Measurements from ENCODE around the gene ZNF487.
"Not testable (repeated sequence)": the region's sequence is repeated elsewhere in the genome, so short reads cannot be mapped to it uniquely, and the experiment has no call there.

Gene ZNF487

GRCh38 chr10:43430926-43431663 lies 5.8 kb upstream of the ZNF487 start:
- no peak for DNase-seq

- DNase-seq: peak in 2 of 56 donors; percentile 20 to 40
Measured at GRCh38 chr10:43437141-43437870, 395 bp downstream of the ZNF487 start.

- no peak for DNase-seq
Measured at GRCh38 chr10:43440463-43441134, 3.7 kb downstream of the ZNF487 start.

DNA sequence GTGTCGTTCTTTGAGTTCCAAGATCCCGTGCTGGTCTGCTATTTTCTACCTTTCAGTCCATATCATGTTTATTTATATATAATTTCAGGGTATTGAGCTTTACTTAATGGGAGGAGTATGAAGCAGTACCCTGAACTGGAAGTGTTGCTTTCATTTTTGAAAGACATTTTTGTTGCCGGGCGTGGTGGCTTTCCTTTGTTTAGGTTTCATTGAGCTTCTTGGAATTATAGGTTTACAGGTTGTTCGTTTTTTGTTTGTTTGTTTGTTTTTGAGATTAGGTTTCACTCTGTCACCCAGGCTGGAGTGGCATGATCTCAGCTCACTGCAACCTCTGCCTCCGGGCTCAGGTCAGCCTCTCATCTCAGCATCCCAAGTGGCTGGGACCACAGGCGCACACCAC lies 7.4 kb downstream of the ZNF487 start:
- DNase-seq: no peak

DNA sequence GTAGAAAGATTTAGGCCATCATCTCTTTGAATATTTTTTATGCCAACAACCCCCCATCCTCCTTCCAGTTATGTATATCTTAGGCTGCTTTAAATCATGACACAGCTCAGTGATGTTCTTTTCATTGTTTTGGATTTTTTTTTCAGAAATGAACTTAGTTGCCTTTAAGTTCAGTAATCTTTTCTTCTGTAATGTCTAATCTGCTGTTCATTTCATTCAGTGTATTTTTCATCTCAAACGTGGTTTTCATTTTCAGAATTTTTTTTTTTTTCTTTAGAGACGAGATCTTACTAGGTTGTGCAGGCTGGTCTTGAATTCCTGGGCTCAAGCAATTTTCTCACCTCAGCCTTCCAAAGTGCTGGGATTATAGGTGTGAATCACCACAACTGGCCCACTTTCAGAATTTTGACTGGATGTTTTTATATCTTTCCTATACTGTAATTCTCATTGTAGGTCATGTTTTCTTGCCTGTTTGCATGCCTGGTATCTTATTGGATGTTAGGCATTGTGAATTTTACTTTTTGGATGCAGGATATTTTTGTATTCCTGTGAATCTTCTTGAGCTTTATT lies 8.1 kb downstream of the ZNF487 start:
- DNase-seq: no peak

- not testable (repeated sequence) for DNase-seq
Measured at GRCh38 chr10:43446219-43447017, 9.5 kb downstream of the ZNF487 start.

DNA sequence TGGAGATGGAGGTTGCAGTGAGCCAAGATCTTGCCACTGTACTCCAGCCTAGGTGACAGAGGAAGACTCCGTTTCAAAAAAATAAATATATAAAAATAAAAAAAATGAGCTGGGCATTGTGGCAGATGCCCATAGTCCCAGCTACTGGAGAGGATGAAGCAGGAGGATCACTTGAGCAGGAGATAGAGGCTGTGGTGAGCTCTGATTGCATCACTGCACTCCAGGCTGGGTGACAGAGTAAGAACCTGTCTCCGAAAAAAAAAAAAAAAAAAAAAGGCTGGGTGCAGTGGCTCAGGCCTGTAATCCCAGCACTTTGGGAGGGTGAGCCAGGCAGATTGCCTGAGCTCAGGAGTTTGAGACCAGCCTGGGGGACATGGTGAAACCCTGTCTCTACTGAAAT lies 11.8 kb downstream of the ZNF487 start:
- DNase-seq: no peak

DNA sequence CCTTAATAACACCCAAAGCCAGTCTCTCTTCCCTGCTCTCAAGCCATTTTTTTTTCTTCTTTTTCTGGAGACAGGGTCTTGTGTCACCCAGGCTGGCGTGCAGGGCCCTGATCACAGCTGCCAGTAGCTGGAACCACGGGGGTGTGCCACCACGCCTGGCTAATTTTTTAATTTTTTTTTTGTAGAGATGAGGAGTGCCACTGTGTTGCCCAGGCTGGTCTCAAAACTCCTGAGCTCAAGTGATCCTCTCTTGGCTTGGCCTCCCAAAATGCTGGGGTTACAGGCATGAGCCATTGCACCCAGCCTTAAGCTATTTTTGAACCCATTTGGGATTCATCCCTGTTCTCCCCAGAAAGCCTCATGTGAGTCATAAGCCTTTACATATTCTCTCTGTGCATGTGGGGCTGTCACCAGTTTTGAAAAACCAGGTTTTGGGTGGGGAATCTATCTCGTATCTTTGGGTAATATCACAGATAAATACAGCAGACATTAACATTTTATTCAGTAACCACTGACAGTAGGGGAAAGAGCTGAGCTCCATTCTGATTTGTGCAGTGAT lies 15.5 kb downstream of the ZNF487 start:
- no peak for DNase-seq

DNA sequence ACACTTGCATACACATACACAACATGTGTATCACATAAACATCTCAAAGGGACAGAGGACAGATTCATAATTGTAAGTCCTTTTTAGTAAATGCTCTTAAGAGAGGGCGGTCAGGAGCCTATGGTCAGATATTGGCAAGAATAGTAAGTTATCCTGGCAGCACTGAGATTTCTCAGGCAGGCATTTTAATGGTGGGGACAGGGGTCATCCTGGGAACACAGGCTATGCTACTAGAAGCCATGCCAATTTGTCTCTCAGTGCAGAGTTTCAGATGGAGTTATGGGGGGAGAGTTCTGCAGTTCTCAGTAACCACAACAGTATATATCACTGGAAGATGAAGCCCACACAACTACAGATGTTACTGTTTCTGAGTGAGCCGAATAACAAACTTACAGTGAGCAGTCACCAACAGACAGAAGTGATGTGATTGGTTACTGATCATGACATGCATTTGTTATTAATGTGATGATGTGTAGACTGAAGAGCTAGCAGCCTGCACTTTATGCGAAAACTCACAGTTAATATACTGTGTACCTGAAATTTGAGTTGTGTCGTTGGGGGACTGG lies 16.4 kb downstream of the ZNF487 start:
- no peak for DNase-seq

DNA sequence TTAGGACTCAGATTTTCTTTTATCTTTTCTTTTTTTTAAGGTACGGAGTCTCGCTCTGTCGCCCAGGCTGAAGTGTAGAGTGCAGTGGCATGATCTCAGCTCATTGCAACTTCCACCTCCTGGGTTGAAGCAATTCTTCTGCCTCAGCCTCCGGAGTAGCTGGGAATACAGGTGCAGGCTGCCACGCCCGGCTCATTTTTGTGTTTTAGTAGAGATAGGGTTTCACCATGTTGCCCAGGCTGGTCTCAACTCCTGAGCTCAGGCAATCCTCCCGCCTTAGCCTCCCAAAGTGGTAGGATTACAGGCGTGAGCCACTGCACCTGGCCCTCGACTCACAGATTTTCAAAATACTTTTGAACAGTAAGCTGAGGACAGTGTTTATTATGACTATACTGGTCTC lies 17.1 kb downstream of the ZNF487 start:
- not testable (repeated sequence) for DNase-seq

DNA sequence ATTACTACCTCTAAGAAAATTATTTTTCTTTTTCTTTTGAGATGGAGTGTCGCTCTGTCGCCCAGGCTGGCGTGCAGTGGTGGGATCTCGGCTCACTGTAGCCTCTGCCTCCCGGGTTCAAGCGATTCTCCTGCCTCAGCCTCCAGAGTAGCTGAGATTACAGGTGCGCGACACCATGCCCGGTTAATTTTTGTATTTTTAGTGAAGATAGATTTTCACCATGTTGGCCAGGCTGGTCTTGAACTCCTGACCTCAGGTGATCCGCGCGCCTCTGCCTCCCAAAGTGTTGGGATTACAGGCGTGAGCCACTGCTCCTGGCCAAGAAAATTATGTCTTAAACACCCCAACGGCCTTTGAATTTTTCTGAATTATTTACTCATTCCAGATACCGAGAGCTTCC lies 19.6 kb downstream of the ZNF487 start:
- DNase-seq: not testable (repeated sequence)

- DNase-seq: no peak
Measured at GRCh38 chr10:43458227-43458626, 21.3 kb downstream of the ZNF487 start.

- DNase-seq: peak in 6 of 56 donors; percentile 1 to 46 (median 22)
Measured at GRCh38 chr10:43461950-43462349, 25.0 kb downstream of the ZNF487 start.

DNA sequence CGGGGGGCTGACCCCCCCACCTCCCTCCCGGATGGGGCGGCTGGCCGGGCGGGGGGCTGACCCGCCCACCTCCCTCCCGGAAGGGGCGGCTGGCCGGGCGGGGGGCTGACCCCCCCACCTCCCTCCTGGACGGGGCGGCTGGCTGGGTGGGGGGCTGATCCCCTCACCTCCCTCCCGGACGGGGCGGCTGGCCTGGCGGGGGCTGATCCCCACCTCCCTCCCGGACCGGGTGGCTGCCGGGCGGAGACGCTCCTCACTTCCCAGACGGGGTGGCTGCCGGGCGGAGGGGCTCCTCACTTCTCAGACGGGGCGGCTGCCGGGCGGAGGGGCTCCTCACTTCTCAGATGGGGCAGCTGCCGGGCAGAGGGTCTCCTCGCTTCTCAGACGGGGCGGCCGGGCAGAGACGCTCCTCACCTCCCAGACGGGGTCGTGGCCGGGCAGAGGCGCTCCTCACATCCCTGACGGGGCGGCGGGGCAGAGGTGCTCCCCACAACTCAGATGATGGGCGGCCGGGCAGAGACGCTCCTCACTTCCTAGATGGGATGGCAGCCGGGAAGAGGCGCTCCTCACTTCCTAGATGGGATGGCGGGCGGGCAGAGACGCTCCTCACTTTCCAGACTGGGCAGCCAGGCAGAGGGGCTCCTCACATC lies 28.3 kb downstream of the ZNF487 start:
- DNase-seq: not testable (repeated sequence)

DNA sequence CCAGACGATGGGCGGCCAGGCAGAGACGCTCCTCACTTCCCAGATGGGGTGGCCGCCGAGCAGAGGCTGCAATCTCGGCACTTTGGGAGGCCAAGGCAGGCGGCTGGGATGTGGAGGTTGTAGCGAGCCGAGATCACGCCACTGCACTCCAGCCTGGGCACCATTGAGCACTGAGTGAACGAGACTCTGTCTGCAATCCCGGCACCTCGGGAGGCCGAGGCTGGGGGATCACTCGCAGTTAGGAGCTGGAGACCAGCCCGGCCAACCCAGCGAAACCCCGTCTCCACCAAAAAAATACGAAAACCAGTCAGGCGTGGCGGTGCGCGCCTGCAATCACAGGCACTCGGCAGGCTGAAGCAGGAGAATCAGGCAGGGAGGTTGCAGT lies 28.8 kb downstream of the ZNF487 start:
- DNase-seq: not testable (repeated sequence)

GRCh38 chr10:43471146-43471545 lies 34.2 kb downstream of the ZNF487 start:
- DNase-seq: no peak

GRCh38 chr10:43471935-43472720 lies 35.2 kb downstream of the ZNF487 start:
- DNase-seq: no peak

GRCh38 chr10:43479275-43479674 lies 42.4 kb downstream of the ZNF487 start:
- DNase-seq: no peak

Measured in amygdala (tissue), 56 donors.